ENCODE results near the gene EPM2A.

EPM2A gene

DNA sequence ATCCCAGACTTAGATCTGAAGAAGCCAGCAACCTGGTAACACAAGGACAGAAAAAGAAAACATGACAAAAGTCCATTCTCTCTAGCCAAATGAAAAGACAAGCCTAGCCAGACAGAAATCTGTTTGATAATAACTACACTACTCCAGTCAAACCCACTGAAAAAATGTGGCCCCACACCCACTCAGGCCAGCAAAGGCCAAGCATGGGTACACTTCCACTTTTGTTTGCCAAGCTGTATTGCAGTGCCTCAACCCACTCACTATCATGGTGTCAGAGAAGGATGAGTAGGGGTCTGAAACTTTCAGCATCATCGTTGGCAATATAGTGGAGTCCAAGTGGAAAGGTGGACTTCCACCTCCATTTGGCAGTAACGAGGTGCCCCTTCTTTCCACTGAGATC, 45.8 kb downstream of the EPM2A start:
- FAIRE-seq, result no peak
- no peak for DNase-seq (ENCODE audit: extremely low spot score, insufficient read length, low read depth)

DNA sequence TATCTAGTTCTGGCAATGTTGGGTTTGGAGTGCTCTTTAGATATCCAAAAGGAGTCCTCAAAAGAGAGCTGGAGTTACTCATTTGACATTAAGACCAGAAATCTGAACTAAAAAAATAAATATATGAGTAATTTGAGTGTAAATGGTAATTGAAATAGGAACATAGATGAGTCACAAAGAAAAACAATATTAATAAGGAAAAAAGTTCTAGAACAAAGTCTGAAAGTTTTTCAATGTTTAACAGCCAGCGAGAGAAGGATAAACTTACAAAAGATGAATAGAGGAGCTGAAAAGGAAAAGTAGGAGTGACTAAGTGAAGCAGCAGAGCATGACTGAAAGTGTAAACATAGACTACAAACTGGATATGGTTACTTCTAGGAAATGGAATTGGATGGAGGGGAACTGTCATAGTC, 46.8 kb downstream of the EPM2A start:
- no peak for FAIRE-seq

DNA sequence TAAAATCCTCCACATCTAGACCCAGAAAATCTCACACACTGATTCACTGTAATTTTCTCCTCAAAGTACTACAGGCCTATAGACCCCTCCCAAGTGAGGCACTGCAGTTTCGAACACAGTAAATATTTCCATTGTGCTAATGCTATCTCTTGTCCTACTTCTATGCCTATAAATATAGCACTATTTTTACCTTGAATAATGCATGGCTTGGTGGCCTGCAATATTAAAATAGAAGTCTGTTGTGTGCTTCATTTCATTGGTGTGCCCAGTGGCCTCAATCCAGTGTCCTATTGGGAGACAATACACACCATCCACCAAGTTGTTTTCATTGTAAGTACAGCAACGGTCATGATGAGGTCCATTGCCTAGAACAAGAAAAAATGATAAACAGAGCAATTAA, 49.4 kb downstream of the EPM2A start:
- DNase-seq (ENCODE audit: extremely low spot score, insufficient read length, low read depth), result no peak
- no peak for FAIRE-seq

More for the DNA sequence above, 46.8 kb downstream of the EPM2A start:
- no peak for DNase-seq (ENCODE audit: extremely low spot score, insufficient read length, low read depth)

DNA sequence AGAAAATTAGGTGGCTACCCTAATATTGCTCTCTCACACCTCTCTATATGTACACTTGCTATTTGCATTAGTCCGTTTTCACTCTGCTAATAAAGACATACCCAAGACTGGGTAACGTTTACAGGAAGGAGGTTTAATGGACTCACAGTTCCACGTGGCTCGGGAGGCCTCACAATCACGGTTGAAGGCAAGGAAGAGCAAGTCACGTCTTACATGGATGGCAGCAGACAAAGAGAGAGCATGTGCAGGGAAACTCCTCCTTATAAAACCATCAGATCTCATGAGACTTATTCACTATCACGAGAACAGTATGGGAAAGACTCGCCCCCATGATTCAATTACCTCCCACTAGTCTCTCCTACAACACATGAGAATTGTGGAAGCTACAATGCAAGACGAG, 53.4 kb downstream of the EPM2A start:
- DNase-seq (ENCODE audit: extremely low spot score, insufficient read length, low read depth) (no peak), FAIRE-seq (no peak)

DNA sequence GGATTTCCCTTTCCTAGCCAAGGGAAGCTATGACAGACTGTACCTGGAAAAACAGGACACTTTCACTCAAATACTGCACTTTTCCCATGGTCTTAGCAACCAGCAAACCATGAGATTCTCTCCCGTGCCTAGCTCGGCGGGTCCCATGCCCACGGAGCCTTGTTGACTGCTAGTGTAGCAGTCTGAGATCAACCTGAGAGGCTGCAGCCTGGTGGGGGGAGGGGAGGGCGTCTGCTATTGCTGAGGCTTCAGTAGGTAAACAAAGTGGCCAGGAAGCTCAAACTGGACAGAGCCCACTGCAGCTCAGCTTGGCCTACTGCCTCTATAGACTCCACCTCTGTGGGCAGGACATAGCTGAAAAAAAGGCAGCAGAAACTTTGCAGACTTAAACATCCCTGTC, 61.8 kb downstream of the EPM2A start:
- FAIRE-seq (no peak), DNase-seq (ENCODE audit: extremely low spot score, insufficient read length, low read depth) (no peak)

DNA sequence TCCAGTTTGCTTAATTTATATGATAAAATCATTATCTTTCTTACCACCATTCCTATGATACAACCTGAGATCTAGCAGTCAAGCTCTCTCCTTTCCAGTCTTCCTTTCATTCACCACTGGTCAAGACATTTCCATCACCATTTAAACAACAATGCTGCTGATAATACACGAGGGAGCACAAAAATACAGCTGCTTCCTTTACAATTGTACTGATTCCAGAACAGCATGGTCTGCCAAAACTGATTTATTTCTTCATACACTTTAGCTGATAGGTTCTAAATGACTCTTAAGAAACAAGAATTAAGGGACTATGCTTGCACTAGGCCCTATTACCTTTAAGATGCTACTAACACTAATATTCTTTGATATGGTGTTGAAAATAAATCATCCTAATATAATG, 65.0 kb downstream of the EPM2A start:
- FAIRE-seq, result no peak
- DNase-seq (ENCODE audit: extremely low spot score, insufficient read length, low read depth), result no peak

DNA sequence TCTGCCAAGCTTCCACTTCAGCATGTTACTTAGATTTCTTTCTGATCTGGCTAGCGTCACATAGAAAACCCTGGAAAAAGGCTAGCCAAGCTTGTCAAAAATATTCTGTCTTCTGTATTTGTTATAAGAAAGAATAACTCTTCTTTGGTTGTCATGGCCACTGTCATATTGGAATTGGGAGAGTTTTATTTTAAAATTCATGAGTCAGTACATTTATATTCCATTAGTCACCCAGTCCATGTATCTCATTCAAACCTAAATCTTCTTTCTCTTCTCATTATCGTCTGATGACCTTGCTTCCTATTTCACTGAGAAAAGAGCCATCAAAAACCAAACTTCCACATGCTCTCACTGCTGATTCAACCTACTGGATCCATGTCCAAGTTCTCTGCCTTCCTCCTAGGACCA, 65.7 kb downstream of the EPM2A start:
- no peak for FAIRE-seq
- DNase-seq (ENCODE audit: extremely low spot score, insufficient read length, low read depth), result no peak

DNA sequence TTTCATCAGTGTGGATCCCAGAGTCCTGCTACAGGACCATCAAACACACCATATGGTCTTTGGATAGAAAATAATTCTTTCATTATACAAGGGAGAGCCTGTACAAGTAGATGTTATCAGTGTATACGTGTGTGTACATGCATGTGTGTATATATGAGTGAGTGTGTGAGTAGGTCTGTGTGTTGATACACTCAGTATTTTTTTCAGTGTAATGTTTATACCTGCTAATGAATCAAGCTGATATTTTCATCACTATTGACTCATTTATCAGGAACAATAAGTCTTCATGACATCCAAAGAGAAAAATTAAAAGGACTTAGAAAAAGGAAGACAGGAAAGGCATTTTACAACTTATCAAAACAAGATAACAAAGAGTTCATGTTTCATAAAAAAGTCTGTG, 66.5 kb downstream of the EPM2A start:
- FAIRE-seq, result no peak
- DNase-seq (ENCODE audit: extremely low spot score, insufficient read length, low read depth), result no peak

DNA sequence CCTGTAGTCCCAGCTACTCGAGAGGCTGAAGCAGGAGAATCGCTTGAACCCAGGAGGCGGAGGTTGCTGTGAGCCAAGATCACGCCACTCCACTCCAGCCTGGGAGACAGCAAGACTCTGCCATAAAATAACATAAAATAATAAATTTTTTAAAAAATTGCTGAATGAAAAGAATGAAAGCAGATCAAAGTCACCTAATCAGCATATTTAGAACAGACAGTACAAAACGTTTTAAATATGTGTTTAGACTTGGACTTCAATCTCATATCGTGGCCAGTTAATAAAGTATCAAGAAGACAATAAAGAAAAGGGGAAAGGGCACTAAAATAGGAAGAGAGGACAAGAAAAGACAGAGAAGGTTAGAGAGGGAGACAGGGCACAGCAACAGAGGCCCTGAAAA, 74.6 kb downstream of the EPM2A start:
- no peak for DNase-seq (ENCODE audit: extremely low spot score, insufficient read length, low read depth)
- FAIRE-seq, result no peak

DNA sequence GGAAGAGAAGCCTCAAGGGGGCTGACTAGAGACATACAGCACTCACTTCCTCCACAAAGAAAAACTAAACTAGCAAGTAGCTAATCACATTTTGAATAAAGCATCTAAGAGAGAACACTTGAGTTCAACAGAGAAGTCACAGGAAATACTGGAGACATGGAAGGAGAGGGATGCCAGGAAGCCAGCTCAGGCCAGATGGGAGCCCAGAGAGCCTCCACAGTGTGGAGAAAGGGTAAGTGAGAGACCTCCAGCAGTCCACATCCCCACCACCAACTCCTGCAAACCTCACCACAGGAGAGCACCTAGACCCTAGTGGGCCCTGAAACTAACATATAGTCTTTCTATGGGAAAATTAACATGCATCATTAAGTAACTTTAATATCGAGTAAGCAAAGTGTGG, 79.2 kb downstream of the EPM2A start:
- no peak for DNase-seq (ENCODE audit: extremely low spot score, insufficient read length, low read depth)
- FAIRE-seq, result no peak

DNA sequence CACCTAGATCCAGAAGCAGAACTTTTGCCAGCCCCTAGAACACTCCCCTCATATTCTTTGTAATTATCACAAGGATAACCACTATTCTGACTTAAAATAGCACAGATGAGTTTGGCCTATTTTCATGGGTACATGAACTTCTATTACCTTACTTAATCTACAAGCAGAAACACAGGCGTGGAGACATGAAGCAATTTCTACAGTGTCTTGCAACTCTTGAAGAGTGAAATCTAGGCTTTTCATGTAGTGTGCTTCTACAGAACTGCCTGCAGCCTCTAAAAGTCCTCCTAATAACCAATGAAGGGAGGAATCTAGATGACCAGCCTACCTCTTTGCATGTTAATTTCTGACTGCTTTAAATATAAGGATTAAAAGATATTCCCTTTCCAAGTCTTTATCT, 82.7 kb downstream of the EPM2A start:
- no peak for DNase-seq (ENCODE audit: extremely low spot score, insufficient read length, low read depth)
- no peak for FAIRE-seq

DNA sequence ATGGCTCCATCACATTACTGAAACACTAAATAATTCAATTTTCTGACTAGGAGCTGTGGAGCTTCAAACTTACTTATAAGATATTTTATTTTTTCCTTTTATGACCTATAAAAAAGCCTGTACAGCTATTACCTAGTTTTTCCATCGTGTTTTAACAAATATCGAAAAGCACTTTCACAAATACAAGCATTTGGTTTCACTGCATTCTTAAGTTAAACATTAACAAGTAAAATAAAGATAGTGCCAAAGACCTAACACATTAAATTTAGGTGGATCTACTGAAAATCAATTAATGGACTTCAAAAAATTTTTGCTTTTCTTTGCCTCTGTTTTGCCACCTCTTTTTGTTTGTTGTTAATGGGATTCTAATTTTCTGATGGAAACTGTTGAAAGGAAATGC, 83.3 kb downstream of the EPM2A start:
- no peak for DNase-seq (ENCODE audit: extremely low spot score, insufficient read length, low read depth)

DNA sequence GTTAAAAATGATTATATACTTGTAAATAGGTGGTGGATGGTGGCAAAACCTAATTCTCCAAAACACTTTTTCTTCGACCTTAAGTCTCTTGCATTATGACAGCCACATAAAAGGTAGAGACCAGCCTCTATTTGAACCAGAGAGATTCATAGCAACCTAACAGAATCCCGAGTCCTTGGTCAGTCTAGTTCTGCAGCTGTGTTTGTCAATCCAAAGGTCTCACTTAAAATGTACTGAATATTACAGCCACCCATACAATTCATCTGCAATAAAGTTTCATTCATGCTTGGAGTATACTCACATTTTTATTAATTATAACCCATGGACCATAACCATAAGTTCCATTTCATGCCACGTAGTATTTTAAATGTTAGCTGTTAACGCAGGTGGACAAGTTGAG, 87.2 kb downstream of the EPM2A start:
- FAIRE-seq, result no peak
- DNase-seq (ENCODE audit: extremely low spot score, insufficient read length, low read depth), result no peak

More for the DNA sequence above, 83.3 kb downstream of the EPM2A start:
- no peak for FAIRE-seq

DNA sequence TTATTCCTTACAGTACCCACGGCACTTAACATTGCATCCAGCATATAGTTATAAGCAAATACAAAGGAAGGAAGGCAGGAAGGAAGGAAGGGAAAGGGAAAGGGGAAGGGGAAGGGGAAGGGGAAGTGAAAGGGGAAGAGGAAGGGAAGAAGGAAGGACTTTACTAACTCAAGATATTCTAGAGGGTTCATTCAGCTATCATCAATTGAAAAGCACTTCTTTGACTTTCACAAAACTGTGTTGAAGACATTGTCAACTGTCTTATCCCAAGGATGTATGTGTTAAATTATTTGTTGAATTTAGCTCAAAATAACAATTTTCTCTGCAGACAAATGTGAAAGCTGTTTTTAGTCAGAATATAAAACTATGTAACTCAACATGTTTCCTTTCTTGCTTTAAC, 87.7 kb downstream of the EPM2A start:
- no peak for DNase-seq (ENCODE audit: extremely low spot score, insufficient read length, low read depth)
- FAIRE-seq, result no peak

DNA sequence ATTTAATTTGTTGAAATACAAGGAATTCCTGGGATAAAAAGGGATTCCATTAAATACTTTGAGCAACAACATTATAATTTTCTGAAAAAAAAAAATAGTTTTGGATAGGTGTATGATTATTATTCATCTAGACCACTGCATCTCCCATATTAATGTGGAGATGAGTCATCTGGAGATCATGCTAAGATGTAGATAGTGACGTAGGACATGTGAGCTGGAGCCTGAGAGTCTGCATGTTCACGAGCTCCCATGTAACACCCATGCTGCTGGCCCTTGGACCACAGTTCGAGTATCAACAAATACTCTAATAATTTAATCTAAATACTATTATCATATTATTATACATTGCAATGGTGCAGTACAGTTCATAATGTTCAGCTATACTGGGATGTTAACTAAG, 91.6 kb downstream of the EPM2A start:
- DNase-seq (ENCODE audit: extremely low spot score, insufficient read length, low read depth), result no peak
- no peak for FAIRE-seq

DNA sequence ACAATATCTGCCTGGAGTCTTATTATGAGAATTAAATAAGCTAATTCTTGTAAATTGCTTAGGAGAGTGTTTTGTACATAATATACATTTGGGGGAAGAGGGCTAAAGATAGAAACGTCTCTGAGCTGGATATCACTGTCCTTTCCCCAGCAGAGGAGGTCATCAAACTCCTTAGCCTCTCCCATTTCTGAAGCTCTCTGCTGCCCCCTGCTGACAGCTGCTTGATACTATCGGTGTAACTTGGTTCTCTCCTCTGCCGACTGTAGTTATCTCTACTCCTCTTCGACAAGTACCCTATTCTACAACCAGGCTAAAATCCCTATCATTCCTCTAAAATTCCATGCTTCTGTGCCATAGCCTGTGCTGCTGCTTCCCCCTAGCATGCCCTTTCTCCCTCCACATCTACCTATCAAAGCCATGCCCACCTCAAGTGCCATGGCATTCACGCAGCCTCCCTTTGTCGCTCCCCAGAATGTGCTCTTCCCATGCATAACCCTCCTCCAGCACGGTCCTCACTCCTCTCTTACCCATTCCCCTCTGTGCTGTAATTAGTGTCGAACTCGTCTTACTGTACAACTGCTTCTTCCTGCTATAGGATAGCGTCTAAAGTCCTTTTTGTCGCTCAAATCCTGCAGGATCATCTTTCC, 101.2 kb downstream of the EPM2A start:
- FAIRE-seq (peak; percentile 84), DNase-seq (ENCODE audit: extremely low spot score, insufficient read length, low read depth) (peak; percentile 39)

DNA sequence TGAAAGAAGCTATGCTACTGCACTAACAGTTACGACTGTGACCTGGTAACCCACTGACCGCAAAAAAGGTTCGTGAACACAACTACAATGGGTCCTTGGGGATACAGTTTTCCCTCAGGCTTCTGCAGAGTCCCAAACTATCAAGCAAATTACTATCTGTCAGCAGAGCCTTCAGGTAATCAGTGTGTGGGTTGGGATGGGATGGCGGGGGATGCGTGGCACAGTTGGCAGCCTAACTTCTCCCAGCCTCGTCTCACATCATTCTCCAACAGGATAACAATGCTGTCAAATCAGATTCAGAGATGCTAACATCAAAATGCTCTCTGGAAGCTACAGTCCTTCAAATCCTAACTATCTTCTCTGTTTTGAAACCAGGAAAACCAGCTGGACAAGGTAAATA, 102.3 kb downstream of the EPM2A start:
- FAIRE-seq, result no peak

DNA sequence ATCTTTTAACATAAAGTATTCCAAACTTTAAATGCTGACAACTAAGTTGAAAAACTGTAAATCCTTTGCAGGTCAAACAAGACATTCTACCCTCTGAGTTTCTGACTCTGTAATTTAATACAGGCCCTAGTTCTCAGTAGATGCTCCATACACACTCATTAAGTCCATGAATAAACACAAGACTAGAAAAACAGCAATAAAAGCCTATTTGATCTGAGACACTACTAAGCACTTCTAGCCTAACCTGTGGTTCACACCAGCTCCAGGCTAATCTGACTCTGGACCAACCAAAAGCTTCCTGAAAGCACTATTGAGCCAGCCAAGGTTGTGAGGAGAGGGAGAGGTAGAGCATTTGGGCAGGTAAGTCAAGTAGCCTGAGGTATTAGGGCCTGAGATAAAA, 103.9 kb downstream of the EPM2A start:
- no peak for FAIRE-seq

More for the DNA sequence above, 102.3 kb downstream of the EPM2A start:
- DNase-seq (ENCODE audit: extremely low spot score, insufficient read length, low read depth), result no peak

DNA sequence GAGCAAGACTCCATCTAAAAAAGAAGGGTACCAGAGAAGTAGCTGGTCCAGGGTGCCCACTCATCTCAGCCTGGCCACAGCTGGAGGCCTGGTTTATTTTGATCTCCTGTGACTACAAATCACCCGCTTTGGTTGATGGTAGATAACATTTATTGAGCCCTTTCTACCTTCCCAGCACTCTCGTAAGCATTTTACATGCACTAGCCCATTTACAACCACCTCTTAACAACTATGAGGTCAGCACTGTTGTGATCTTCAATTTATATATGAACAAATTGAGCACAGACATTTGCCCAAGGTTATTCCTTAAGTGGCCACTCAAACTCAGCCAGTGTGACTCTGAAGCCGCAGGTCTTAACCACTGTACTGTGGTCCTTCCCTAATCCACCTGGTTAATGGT, 104.7 kb downstream of the EPM2A start:
- DNase-seq (ENCODE audit: extremely low spot score, insufficient read length, low read depth) (no peak), FAIRE-seq (no peak)

More for the DNA sequence above, 103.9 kb downstream of the EPM2A start:
- no peak for DNase-seq (ENCODE audit: extremely low spot score, insufficient read length, low read depth)

DNA sequence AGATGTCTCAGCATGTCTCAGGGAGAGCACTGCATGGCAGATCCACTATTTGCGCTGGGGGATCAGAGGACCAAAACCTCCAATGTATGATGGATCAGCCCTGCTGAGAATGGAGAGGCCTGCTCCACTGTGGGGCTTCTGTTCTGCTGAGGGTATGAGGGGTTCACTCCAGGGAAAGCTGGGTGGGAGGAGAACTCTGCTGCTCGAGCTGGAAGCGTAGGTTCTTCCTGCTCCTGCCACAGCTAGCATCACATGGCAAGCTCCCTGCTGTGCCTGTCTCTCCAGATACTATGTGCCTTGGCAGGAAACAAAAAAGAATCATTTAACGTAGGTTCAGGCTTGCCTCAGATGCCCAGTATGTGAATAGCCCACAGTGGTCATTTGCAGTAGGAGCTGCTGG, 105.8 kb downstream of the EPM2A start:
- DNase-seq (ENCODE audit: extremely low spot score, insufficient read length, low read depth) (no peak), FAIRE-seq (no peak)

DNA sequence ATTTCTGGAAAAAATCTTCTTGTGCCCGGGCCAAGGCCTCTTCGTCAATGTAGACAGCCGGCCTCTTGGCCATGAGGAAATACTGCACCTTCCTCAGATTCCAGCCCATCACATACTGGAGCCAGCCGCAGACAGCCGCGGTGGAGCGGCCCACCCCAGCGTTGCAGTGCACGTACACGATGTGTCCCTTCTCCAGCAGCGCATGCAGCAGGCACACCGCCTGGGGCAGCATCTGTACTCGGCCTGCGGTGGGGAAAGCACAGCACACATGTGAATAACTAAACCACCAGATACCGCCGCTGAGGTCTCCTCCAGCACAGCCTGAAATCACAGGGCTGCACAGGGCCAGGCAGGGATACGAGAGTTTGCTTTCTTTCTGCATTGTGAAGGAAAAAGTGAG, 107.9 kb downstream of the EPM2A start:
- DNase-seq (ENCODE audit: extremely low spot score, insufficient read length, low read depth) (no peak), FAIRE-seq (no peak)

DNA sequence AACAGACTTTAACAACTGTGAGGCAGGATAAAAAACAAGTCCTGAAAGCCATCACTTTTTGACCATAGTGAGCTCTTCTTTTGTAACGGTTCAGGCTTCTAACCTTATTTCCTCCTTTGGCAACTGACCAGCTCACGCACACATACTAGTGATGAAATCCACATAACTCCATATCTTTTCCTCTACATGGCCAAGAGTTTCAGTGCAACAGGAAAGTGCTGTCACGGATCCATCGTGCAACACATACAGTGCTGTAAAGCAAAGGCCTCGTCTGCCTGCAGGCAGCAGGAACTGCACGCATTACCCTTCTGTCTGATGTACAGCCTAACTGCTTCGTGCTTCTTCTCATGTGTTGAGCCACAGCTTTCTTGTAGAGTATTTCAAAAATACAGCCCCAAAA, 108.5 kb downstream of the EPM2A start:
- FAIRE-seq, result no peak

DNA sequence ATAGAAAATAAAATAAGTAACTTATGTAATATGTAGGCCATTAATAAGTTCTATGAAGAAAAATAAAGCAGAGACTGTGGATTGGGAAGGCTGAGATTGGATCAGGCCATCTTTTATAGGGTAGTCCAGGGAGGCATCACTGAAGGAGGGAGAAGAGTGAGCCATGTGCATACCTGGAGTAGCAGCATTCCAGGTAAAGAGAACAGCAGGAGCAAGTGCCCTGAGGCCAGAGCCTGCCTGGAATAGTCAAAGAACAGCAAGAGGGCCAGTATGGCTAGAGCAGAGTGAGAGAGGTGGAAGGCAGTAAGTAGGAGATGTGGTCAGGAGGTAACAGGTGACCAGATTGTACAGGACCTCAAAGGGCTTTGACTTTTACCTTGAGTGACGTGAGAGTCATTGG, 112.1 kb downstream of the EPM2A start:
- FAIRE-seq (no peak), DNase-seq (ENCODE audit: extremely low spot score, insufficient read length, low read depth) (no peak)

More for the DNA sequence above, 108.5 kb downstream of the EPM2A start:
- no peak for DNase-seq (ENCODE audit: extremely low spot score, insufficient read length, low read depth)

All from GM18507 (cell line).